CD4-positive, alpha-beta memory T cell (primary cell): ENCODE results near the gene SERTAD2. TPM values are rescaled to one million over a fixed set of nuclear protein-coding genes. Genes with fewer than 3 reads are reported as not detected.

ENCODE experiments used
- CTCF ChIA-PET: fragments of 350-600 bp; sonication (Branson Sonifier 250); formaldehyde crosslinking; loops from one replicate; lab custom pipeline; 2021; ENCODE audit warnings: inconsistent platforms; ENCODE audit not compliant: partially characterized antibody; lab: Charles Lee
- POLR2A ChIA-PET: fragments of 350-600 bp; sonication (Branson Sonifier 250); formaldehyde crosslinking; loops from one replicate; lab custom pipeline; 2021; ENCODE audit not compliant: partially characterized antibody; lab: Charles Lee
- DNase-seq, 5 donors: peaks; one replicate each; pipeline versions ENCODE4 v3.0.0 to v3.0.0-alpha.2; 2020 to 2022; ENCODE audit warnings: mixed read lengths in 1 of 5
- H3K27ac ChIP-seq: one replicate; pipeline ENCODE4 v1.7.0; 2013; ENCODE audit warnings: low read depth, low read length
- H3K27me3 ChIP-seq: 2 replicates; pipeline ENCODE4 v1.7.0; 2013; ENCODE audit warnings: mild to moderate bottlenecking, low read length, moderate library complexity; ENCODE audit not compliant: insufficient read depth
- H3K36me3 ChIP-seq: 2 replicates; pipeline ENCODE4 v1.7.0; 2013; ENCODE audit warnings: mild to moderate bottlenecking, low read length, moderate library complexity; ENCODE audit not compliant: insufficient read depth
- H3K4me1 ChIP-seq: 2 replicates; pipeline ENCODE4 v1.7.0; 2013; ENCODE audit warnings: mild to moderate bottlenecking, low read length, moderate library complexity; ENCODE audit not compliant: insufficient read depth
- H3K4me3 ChIP-seq, 2 donors: one replicate each; pipeline ENCODE4 v1.7.0; 2013; ENCODE audit warnings: low read length in 2 of 2, mild to moderate bottlenecking in 1 of 2
- H3K9me3 ChIP-seq, 2 donors: one replicate each; pipeline ENCODE4 v1.7.0; 2013; ENCODE audit warnings: low read length in 2 of 2, control low read depth in 1 of 2; ENCODE audit not compliant: control insufficient read depth in 1 of 2
- H3K27ac Mint-ChIP-seq, 7 donors: one replicate each; pipeline ENCODE4 v1.8.0; 2020 to 2021; ENCODE audit warnings: mixed read lengths in 7 of 7, mild to moderate bottlenecking in 6 of 7, inconsistent platforms in 3 of 7, moderate library complexity in 3 of 7
- H3K27me3 Mint-ChIP-seq, 2 donors: one replicate each; pipeline ENCODE4 v1.8.0; 2020 to 2021; ENCODE audit warnings: mixed read lengths in 2 of 2
- H3K36me3 Mint-ChIP-seq, 2 donors: one replicate each; pipeline ENCODE4 v1.8.0; 2020 to 2021; ENCODE audit warnings: mixed read lengths in 2 of 2, inconsistent platforms in 1 of 2, mild to moderate bottlenecking in 1 of 2
- H3K4me1 Mint-ChIP-seq, 4 donors: one replicate each; pipeline ENCODE4 v1.8.0; 2020 to 2021; ENCODE audit warnings: mixed read lengths in 4 of 4, mild to moderate bottlenecking in 1 of 4
- H3K4me3 Mint-ChIP-seq, 8 donors: one replicate each; pipeline ENCODE4 v1.8.0; 2020 to 2021; ENCODE audit warnings: mixed read lengths in 8 of 8, mild to moderate bottlenecking in 7 of 8, moderate library complexity in 6 of 8, inconsistent platforms in 3 of 8
- H3K9me3 Mint-ChIP-seq, 8 donors: one replicate each; pipeline ENCODE4 v1.8.0; 2020 to 2021; ENCODE audit warnings: mixed read lengths in 8 of 8, mild to moderate bottlenecking in 5 of 8, inconsistent platforms in 3 of 8, moderate library complexity in 1 of 8
- intact Hi-C: fragments of 100-400 bp; cut with micrococcal nuclease; formaldehyde crosslinking; loops from one replicate; pipeline ENCODE4 v1.15.1; 2023
- polyA plus RNA-seq, 2 donors: library from polyadenylated mRNA; unstranded; fragments of 300-500 nt; fragmentation: Illumina TruSeq; gene quantifications; one replicate each; pipeline ENCODE4 v1.2.3, GENCODE V29; 2021
- total RNA-seq, 2 experiments: library from RNA; stranded (reverse); gene quantifications; one replicate each; pipeline ENCODE4 v1.2.3, GENCODE V29; 2021

The SERTAD2 gene
- total and polyA plus RNA-seq, 4 experiments from 2014 or later = 2.6 to 24.6 (median 14.5) TPM

- Mint-ChIP-seq H3K4me1 (peaks cover 0 to 5% (median 3%) of the 10 kb centered on the region in 4 donors), H3K36me3 (peaks cover 0 to 2% of the 10 kb centered on the region in 2 donors), H3K27ac (no peak overlapping the region), H3K27me3 (no peaks in the 10 kb centered on the region), H3K4me3 (no peak overlapping the region), H3K9me3 (no peaks in the 10 kb centered on the region)
- POLR2A ChIA-PET = interaction anchor here (1.3 kb wide), 1 partner anchor 31 kb away, joined by 4 read pairs; the partner anchor contains the start of gene SERTAD2
- Histone ChIP-seq H3K4me3 (no peak overlapping the region), H3K4me1 (no peaks in the 10 kb centered on the region), H3K36me3 (no peaks in the 10 kb centered on the region), H3K27me3 (no peaks in the 10 kb centered on the region), H3K27ac (no peak overlapping the region), H3K9me3 (no peaks in the 10 kb centered on the region)
- CTCF ChIA-PET = no interaction called here
- no peak for DNase-seq
- intact Hi-C loops = no loop called here
These were observed 31.7 kb upstream of the SERTAD2 start for GRCh38 chr2:64685430-64685829.

- CTCF ChIA-PET = no interaction called here
- intact Hi-C loops = no loop called here
- no peaks in the 10 kb centered on the region for H3K4me1 ChIP-seq
These were observed 30.2 kb upstream of the SERTAD2 start for GRCh38 chr2:64683771-64684510.

GRCh38 chr2:64681479-64681967 lies 27.8 kb upstream of the SERTAD2 start:
- no peak overlapping the region for H3K4me3 ChIP-seq
- peaks cover 0 to 25% (median 13%) of the 10 kb centered on the region in 4 donors for H3K4me1 Mint-ChIP-seq
- H3K27ac ChIP-seq = no peak overlapping the region
- no peak overlapping the region for H3K4me3 Mint-ChIP-seq
- POLR2A ChIA-PET = no interaction called here
- no peak for DNase-seq
- no peaks in the 10 kb centered on the region for H3K9me3 Mint-ChIP-seq
- intact Hi-C loops = no loop called here
- no peaks in the 10 kb centered on the region for H3K4me1 ChIP-seq
- CTCF ChIA-PET = no interaction called here
- peaks cover 0 to 2% of the 10 kb centered on the region in 2 donors for H3K36me3 Mint-ChIP-seq
- no peaks in the 10 kb centered on the region for H3K27me3 Mint-ChIP-seq
- no peak overlapping the region for H3K27ac Mint-ChIP-seq
- H3K36me3 ChIP-seq = no peaks in the 10 kb centered on the region
- H3K9me3 ChIP-seq = no peaks in the 10 kb centered on the region
- no peaks in the 10 kb centered on the region for H3K27me3 ChIP-seq

More at GRCh38 chr2:64683771-64684510, 30.2 kb upstream of the SERTAD2 start:
- Histone ChIP-seq H3K4me3 (no peak overlapping the region), H3K9me3 (no peaks in the 10 kb centered on the region), H3K27ac (no peak overlapping the region), H3K36me3 (no peaks in the 10 kb centered on the region), H3K27me3 (no peaks in the 10 kb centered on the region)
- no peak overlapping the region for H3K4me3 Mint-ChIP-seq
- no peak for DNase-seq
- no peaks in the 10 kb centered on the region for H3K27me3 Mint-ChIP-seq
- peaks cover 0 to 2% of the 10 kb centered on the region in 2 donors for H3K36me3 Mint-ChIP-seq
- no peak overlapping the region for H3K27ac Mint-ChIP-seq
- peaks cover 0 to 15% (median 10%) of the 10 kb centered on the region in 4 donors for H3K4me1 Mint-ChIP-seq
- POLR2A ChIA-PET = no interaction called here
- no peaks in the 10 kb centered on the region for H3K9me3 Mint-ChIP-seq

- Mint-ChIP-seq H3K27ac (peak overlapping the region in 2 of 7 donors; percentile 17 to 36), H3K4me1 (peaks cover 0 to 25% (median 13%) of the 10 kb centered on the region in 4 donors), H3K4me3 (no peak overlapping the region), H3K36me3 (no peaks in the 10 kb centered on the region), H3K27me3 (no peaks in the 10 kb centered on the region), H3K9me3 (no peaks in the 10 kb centered on the region)
- DNase-seq = no peak
- H3K4me1 ChIP-seq = no peaks in the 10 kb centered on the region
- H3K27me3 ChIP-seq = no peaks in the 10 kb centered on the region
- H3K36me3 ChIP-seq = no peaks in the 10 kb centered on the region
- H3K4me3 ChIP-seq = no peak overlapping the region
- H3K9me3 ChIP-seq = no peaks in the 10 kb centered on the region
- ChIA-PET CTCF (interaction anchor here (0.9 to 1.2 kb wide), 2 partner anchors 16 to 33 kb away, joined by 3 to 4 read pairs; no protein-coding TSS in a partner anchor), POLR2A (interaction anchor here (2.0 kb wide), 1 partner anchor 71 kb away, joined by 8 read pairs; no protein-coding TSS in a partner anchor)
- intact Hi-C loops = no loop called here
- H3K27ac ChIP-seq = no peak overlapping the region
These were observed 26.1 kb upstream of the SERTAD2 start for GRCh38 chr2:64679673-64680425.

- Mint-ChIP-seq H3K4me3 (no peak overlapping the region), H3K9me3 (no peaks in the 10 kb centered on the region), H3K27ac (peak overlapping the region in 2 of 7 donors; percentile 30 to 77), H3K36me3 (no peaks in the 10 kb centered on the region), H3K4me1 (peaks cover 0 to 25% (median 13%) of the 10 kb centered on the region in 4 donors), H3K27me3 (no peaks in the 10 kb centered on the region)
- no peak for DNase-seq
- Histone ChIP-seq H3K36me3 (no peaks in the 10 kb centered on the region), H3K4me1 (no peaks in the 10 kb centered on the region), H3K27me3 (no peaks in the 10 kb centered on the region), H3K27ac (no peak overlapping the region), H3K4me3 (no peak overlapping the region), H3K9me3 (no peaks in the 10 kb centered on the region)
- CTCF ChIA-PET = interaction anchor here (0.7 to 1.2 kb wide), 3 partner anchors 33 to 72 kb away, joined by 3 to 4 read pairs (median 3); no protein-coding TSS in a partner anchor
- POLR2A ChIA-PET = interaction anchor here (0.6 to 2.0 kb wide), 5 partner anchors 11 to 72 kb away, joined by 3 to 8 read pairs (median 4); no protein-coding TSS in a partner anchor
- intact Hi-C loops = no loop called here
These were observed 25.3 kb upstream of the SERTAD2 start for GRCh38 chr2:64678771-64679590.

GRCh38 chr2:64677530-64677929 lies 23.8 kb upstream of the SERTAD2 start:
- H3K4me3 Mint-ChIP-seq = no peak overlapping the region
- ChIA-PET POLR2A (interaction anchor here (0.8 to 3.4 kb wide), 2 partner anchors 23 to 49 kb away, joined by 3 to 20 read pairs; partner anchors contain the start of gene SERTAD2), CTCF (interaction anchor here (0.9 to 1.0 kb wide), 2 partner anchors 13 to 31 kb away, joined by 3 to 4 read pairs; no protein-coding TSS in a partner anchor)
- no peaks in the 10 kb centered on the region for H3K27me3 Mint-ChIP-seq
- H3K4me1 Mint-ChIP-seq = peaks cover 0 to 25% (median 13%) of the 10 kb centered on the region in 4 donors
- no peak overlapping the region for H3K4me3 ChIP-seq
- H3K4me1 ChIP-seq = no peaks in the 10 kb centered on the region
- no peak for DNase-seq
- H3K27me3 ChIP-seq = no peaks in the 10 kb centered on the region
- H3K27ac Mint-ChIP-seq = no peak overlapping the region
- H3K9me3 Mint-ChIP-seq = no peaks in the 10 kb centered on the region
- H3K36me3 ChIP-seq = no peaks in the 10 kb centered on the region
- no peak overlapping the region for H3K27ac ChIP-seq
- H3K36me3 Mint-ChIP-seq = no peaks in the 10 kb centered on the region
- no peaks in the 10 kb centered on the region for H3K9me3 ChIP-seq
- intact Hi-C loops = no loop called here
